Measurements from ENCODE around the gene MYBPC2.

Gene MYBPC2

DNA sequence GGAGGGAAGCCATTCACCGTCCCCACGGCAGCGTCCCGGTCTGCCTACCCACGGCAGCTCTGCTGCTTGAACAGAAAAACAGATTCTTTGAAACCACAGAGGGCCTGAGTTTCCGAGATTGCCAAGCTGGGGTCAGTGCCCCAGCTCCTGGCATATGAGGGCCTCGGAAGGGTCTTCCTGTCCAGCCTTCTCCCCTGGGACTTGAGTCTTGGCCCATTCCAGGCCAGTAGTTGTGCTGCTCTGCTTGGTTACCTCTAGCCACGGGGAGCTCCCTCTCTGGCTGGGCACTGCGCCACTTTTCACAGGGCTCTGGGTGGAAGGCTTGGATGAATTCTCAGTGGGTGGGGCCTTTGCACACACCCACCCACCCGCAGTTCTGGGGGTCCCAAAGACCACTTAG is 22.6 kb upstream of the MYBPC2 start:
- DNase-seq = no peak

DNA sequence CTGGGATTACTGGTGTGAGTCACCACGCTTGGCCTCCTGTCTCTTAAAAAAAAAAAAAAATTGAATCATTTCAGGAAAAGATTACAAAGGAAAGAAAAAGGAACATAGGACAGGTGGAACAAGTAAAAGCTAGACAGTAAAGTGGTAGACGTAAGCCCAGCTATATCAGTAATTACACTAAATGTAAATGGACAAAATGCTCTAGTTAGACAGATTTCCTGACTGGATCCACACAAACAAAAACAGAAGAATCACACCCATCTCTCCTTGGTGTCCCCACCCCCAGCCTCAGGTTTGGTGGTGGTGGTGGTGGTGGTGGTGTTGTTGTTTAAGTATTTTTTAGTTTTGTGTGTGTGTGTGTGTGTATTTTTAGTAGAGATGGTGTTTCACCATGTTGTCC is 20.3 kb upstream of the MYBPC2 start:
- no peak for DNase-seq

DNA sequence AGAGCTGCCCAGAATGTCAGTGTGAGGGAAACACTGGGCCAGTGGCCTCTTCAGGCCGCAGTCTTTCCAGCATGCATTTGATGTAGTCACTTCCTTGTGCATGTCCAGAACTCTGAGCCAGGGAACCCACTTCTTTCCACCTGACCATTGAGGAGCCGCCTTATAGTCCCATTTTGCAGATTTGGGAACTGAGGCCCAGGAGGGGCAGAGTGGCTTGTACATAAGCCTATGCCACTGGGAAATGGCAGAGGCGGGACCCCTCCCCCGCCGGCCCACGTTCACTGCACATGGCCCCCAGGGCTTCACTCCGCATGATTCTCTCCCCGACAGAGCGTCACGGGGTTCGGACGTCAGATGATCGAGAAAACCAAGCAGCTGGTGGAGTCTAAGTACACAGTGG is 19.6 kb upstream of the MYBPC2 start:
- DNase-seq = no peak

DNA sequence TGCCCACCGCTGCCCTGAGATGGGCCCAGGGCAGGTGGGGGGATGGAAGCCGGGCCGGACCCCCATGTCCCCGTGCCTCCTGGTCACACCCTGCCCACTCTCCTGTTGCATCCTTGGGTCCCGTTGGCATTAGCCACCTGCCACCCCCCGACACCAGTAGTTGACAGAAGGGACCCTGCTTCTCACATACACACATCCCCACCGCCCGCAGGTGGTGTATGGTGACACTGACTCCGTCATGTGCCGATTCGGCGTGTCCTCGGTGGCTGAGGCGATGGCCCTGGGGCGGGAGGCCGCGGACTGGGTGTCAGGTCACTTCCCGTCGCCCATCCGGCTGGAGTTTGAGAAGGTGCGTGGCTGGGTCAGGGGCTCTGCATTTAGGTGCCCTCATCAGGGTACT is 19.2 kb upstream of the MYBPC2 start:
- DNase-seq = no peak

DNA sequence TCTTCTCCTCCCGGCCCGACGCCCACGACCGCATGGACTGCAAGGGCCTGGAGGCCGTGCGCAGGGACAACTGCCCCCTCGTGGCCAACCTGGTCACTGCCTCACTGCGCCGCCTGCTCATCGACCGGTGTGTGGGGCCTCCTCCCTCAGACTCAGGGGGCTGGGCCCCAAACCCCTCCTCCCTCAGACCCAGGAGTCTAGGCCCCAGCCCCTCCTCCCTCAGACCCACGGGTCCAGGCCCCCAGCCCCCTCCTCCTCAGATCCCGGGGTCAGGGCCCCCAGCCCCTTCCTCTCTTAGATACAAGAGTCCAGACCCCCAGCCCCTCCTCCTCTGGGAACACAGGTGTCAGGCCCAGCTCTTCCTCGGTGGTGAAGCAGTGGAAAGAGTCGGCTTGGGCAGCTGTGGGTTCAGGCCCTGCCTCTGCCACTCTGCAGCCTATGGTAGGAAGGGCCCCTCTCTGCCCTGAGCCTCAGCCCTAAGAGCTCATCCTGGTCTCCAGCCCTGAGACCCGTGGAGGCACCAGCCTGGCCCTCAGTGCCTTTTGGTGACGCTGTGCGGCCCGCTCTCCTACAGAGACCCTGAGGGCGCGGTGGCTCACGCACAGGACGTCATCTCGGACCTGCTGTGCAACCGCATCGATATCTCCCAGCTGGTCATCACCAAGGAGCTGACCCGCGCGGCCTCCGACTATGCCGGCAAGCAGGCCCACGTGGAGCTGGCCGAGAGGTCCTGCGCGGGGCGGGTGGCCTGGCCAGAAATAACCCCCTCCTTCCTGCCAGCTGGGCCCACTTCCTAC is 17.6 kb upstream of the MYBPC2 start:
- DNase-seq = no peak

DNA sequence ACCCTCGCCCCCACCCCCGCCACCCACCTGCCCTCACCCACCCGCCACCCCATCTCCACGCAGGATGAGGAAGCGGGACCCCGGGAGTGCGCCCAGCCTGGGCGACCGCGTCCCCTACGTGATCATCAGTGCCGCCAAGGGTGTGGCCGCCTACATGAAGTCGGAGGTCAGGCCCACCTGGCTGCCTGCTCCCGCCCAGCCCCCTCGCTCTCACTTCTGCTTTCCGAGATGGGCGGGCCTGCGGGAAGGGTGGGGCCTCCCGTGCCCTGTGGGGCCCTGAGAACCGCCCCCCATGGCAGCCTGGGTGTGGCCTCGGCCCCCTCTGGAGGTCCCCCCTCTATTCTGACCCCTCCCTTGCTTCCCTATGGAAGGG is 17.0 kb upstream of the MYBPC2 start:
- no peak for DNase-seq

DNA sequence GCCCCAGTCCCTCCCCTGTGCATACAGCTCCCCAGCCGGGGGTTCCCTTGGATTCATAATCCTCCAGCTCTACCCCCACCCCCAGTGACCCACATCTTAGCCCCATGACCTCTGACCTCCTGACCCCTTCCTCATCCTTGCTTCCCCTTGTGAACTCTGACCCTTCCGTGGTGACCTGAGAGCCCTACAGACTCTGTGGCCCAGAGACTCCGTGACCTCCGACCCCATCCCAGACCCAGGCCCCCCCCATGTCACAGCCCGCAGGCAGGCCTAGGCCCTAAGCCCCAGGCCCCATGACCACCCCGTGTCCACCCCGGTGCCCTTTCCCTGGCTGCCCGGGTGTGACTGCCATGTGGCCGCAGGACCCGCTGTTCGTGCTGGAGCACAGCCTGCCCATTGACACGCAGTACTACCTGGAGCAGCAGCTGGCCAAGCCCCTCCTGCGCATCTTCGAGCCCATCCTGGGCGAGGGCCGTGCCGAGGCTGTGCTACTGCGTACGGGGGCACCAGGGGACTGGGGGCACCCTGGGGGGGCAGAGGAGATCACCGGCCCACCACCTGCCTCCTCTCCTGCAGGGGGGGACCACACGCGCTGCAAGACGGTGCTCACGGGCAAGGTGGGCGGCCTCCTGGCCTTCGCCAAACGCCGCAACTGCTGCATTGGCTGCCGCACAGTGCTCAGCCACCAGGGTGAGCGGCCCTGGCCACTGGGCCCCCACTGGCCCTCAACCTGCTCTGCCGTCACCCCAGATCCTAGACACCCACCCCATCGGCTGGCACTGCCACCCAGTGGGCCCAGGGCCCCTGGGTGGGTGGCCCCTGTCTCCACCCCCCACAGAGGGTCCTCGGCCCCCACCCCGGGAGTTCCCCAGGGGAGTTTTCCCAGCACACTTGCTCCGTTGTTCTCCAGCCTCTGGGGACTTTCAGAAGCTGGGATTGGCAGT is 16.4 kb upstream of the MYBPC2 start:
- no peak for DNase-seq

DNA sequence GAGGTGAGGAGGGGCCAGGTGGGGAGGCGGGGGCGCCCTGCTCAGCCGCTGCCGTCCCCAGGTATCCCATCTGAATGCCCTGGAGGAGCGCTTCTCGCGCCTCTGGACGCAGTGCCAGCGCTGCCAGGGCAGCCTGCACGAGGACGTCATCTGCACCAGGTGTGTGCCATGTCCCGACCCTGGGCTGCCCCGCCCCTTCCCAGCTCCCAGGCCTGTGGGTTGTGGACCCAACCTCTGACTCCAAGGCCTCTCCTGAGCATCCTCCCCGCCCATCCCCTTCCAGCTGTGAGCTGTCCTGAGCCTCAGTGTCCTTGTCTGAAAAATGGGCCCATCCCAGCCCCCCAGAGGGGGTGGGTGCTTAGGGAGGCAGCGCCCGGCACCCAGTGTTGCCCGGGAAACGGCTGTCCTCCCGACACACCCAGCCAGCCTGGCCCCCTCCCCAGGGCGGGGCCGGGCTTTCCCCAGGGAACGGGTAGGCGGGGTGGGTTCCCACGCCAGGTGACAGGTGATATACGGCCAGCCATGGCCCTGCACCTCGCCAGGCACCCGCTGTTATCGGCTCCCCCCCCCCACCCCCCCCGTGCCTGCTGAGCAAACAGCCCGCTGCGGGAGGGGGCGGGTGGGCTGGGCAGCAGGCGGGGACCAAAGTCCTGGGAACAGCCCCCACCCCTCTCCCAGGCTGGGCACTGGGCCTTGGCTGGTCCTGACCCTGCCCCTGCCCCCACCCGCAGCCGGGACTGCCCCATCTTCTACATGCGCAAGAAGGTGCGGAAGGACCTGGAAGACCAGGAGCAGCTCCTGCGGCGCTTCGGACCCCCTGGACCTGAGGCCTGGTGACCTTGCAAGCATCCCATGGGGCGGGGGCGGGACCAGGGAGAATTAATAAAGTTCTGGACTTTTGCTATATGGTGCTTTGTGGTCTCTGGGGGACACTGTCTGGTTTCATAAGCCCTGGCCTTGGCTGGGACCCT is 15.3 kb upstream of the MYBPC2 start:
- no peak for DNase-seq

DNA sequence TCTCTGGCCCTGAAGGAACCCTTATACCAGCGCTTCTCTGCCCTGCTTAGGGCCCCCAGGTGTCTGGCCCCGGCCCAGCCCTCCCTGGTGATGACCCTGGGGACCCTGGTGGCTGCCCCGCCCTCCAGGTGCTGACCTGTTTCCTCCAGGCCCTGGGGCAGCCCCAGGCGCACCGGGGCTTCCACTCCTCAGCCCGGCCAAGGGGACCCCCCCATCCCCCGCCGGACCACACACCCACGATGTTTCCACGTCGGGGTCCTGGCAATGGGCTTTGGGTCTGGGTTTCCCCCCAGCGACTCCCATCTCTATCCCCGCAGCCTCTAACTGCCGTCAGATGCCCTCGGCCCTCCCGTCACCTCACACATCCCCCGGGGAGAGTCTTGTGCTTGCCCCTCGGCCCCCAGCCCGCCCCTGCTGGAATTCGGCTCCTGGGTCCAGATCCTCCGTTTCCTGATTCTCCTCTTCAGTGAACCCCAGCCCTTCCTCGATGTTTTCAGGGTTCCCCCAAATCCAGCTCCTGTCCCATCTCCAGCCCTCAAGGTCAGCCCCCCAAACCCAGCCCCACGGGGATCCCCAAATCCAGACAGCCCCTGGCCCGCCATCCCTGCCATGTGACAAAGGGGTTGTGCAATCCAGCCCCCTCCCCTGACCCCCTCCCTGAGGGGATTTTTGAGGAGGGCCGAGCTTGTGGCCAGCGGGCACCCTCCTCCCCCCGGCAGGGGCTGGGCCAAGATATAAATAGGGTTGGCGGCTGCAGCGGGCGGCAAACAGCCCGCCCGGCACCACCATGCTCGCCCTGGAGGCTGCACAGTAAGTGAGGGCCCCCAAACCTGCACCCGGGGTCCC is 14.3 kb upstream of the MYBPC2 start, which contains the start of gene SPIB:
Gene SPIB (plus strand): TSS at position 763 of the 846 bp plus-strand sequence. CDS start 25 bp downstream, at position 788.
- DNase-seq = no peak

DNA sequence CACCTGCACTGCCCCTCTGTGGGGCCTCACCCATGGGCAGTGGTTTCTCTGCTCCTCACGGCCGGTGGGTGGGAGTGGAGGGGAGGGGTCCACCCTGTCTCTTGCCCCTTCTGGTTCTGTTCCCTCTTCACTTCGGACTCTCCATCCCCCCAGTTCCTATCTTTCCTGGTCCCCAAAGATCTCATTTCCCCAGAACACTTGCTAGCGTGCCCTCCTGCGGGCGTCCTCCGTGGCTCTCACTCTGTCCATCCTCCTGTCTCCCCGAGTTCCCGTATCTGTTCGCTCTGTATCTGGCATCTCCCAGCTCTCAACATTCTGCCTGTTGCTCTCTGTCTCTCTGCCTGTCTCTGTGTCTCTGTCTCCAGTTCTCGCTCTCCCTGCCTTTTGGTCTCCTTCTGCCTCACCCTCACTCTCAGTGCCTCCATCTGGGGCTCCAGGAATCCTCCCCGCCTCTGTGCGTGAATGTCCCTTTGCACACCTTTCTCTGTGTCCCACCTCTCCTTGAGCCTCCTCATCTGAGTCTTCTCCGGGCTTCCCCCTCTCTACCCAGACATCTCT is 13.6 kb upstream of the MYBPC2 start:
- no peak for DNase-seq

DNA sequence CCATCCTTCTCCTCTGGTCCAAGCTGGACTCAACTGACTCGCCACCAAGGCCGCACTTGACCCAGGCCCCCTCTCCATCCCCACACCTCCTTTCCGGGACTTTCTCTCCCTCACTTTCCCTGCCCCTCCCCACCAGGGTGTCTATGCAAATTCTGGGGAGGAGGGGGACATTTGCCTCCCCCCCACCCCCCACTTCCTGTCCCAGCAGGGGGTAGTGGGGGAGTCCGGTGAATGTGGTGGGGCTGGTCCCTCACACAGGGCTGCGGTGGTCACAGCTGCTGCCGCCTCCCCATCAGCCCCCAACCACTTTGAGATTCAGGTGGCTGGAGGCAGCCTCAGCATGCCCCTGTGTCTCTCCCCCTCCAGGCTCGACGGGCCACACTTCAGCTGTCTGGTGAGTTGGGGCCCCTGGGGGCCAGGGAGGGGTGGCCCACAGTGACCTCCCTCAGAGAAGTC is 13.1 kb upstream of the MYBPC2 start:
- no peak for DNase-seq

DNA sequence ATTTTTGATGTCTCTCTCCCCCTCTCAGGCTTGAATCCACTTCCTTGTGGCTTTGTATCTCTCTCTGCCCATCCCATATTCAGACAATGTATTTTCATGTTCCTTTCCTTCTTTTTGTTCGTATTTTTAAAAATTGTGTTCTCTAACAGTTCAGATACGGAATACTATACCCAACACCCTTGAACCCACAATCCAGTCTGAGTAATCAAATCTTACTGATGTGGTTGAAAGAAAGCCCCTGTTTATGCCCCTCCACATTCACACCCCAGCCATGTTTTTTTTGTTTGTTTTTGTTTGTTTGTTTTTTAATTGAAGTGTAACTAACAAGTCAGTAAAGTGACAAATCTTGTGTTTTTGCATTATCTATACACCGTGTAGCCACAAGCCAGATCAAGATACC is 12.6 kb upstream of the MYBPC2 start:
- no peak for DNase-seq

DNA sequence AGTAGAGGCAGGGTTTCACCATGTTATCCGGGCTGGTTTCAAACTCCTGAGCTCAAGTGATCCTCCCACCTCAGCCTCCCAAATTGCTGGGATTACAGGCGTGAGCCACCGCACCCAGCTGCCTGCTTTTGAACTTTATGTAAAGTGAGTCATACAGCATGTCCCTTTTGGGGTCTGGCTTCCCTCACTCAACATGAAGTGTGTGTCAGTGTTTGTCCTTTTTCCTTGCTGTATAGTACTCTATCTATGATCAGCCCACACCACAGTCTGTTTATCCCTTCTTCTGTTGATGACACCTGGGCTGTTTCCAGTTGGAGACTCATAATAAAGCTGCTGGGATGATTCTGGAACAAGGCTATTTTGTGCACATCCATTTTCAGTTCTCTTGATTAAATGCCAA is 11.9 kb upstream of the MYBPC2 start:
- DNase-seq = no peak

DNA sequence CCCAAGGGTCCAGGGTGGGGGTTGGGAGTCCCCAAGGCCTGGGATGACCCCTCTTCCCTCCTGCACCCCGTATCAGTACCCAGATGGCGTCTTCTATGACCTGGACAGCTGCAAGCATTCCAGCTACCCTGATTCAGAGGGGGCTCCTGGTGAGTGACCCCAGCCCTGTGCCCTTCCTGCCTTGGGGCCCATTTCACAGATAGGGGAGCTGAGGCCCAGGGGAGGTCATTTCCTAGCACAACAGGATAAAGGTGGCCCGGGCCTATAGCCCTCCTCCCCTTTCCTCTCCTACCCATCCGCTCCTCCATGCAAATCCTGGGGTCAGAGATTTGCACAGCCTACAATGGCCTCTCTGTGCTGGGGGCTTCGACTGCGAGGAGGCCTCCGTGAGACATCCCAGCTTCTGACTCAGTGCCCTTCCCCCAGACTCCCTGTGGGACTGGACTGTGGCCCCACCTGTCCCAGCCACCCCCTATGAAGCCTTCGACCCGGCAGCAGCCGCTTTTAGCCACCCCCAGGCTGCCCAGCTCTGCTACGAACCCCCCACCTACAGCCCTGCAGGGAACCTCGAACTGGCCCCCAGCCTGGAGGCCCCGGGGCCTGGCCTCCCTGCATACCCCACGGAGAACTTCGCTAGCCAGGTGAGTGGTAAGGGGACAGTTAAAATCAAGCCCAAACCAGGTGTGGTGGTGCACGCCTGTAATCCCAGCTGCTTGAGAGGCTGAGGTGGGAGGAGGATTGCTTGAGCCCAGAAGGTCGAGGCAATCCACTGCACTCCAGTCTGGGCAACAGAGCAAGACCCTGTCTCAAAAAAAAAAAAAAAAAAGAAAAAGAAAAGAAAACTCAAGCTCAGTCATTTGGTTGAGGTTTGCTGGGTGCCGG is 10.1 kb upstream of the MYBPC2 start:
- no peak for DNase-seq

DNA sequence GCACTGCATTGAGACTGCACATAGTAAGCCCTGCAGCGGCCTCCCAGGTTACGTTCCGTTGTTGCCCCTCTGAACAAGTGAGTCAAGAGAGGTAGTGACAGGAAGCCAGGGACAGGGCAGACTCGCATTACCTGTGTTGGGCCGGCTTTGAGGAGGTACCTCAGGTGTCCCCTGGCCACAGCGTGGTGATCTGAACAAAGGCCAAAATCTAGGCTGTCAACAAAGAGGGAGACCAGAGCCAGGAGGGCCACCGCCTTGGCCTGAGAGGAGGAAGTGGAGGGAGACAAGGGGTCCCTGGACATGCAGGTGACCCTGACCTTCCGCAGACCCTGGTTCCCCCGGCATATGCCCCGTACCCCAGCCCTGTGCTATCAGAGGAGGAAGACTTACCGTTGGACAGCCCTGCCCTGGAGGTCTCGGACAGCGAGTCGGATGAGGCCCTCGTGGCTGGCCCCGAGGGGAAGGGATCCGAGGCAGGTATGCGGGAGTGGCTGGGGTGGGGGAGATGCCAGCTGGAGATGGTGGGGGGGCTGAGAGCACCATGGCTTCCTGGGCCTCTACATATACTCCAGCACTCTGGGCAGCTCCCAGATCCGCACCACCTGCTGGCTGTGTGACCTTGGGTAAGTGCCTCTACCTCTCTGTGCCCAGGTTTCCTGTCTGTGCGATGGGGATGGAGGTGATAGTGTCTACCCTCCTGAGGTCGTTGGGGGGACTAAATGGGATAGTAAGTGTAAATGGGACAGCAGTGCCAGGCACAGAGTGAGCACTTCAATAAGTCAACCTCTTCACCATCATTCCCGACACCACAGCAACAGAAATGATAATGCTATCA is 9.2 kb upstream of the MYBPC2 start:
- DNase-seq = no peak

DNA sequence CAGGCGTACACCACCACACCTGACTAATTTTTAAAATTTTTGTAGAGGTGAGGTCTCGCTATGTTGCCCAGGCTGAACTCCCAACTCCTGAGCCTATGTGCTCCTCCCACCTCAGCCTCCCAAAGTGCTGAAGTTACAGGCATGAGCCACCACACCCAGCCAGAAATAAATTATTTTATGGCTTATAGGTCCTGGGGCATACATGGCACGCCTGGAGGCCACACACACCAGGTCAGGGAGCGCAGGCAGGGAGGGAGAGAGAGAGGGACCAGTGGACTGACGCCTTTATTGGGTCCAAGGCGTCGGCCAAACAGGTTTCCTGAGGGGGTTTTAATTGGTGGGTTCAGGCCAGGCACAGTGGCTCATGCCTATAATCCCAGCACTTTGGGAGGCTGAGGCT is 7.1 kb upstream of the MYBPC2 start:
- DNase-seq = no peak

DNA sequence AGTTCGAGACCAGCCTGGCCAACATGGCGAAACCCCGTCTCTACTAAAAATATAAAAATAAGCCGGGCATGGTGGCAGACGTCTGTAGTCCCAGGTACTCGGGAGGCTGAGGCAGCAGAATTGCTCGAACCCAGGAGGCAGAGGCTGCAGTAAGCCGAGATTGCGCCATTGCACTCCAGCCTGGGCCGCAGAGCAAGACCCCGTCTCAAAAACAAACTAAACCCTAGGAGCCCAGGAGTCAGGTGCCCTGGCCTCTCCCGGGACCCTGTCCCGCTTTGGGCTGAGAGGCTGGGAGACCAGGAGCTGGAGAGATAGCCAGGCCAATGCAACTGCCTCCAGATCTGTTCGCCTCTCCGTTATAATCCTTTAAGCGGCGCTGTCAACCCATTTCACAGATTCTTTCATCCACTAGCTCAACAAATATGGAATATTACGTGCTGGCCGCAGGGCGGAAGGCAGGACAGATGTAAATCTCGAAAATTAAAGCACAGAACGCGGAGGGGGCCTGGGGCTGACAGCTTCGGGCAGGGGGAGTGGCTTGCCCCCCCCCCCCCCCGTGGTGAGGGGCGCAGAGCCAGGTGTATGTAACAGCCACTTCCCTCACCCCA is 5.3 kb upstream of the MYBPC2 start:
- no peak for DNase-seq

DNA sequence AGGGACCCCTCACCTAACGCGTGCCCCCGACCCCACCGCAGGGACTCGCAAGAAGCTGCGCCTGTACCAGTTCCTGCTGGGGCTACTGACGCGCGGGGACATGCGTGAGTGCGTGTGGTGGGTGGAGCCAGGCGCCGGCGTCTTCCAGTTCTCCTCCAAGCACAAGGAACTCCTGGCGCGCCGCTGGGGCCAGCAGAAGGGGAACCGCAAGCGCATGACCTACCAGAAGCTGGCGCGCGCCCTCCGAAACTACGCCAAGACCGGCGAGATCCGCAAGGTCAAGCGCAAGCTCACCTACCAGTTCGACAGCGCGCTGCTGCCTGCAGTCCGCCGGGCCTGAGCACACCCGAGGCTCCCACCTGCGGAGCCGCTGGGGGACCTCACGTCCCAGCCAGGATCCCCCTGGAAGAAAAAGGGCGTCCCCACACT is 4.7 kb upstream of the MYBPC2 start:
- no peak for DNase-seq
